GM19328 (cell line): ENCODE measurements around the gene ITFG1.

Source experiments
- ATAC-seq: cut with Tn5 transposase; IDR thresholded peaks from one replicate; pipeline ENCODE4 v1.9.1; 2021; ENCODE audit warnings: mild to moderate bottlenecking, moderate library complexity; ENCODE audit not compliant: unreplicated experiment

Gene ITFG1

DNA sequence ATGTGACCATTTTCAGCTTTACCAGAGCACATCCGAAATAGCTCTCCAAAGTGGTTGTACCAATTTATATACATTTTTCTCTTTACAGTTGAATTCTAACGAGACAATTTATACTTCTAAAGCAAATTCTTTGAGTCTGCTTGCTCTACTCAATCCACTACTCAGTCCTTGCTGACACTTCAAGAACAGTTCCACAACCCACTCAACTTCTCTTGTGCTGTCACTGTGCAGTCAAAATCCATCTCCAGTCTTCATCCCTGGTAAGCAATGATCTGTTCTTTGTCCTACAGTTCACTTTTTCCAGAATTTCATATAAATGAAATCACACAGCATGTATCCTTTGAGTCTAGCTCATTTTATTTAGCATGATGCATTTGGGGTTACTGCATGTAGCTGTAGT, 347.7 kb downstream of the ITFG1 start:
- no peak for ATAC-seq

DNA sequence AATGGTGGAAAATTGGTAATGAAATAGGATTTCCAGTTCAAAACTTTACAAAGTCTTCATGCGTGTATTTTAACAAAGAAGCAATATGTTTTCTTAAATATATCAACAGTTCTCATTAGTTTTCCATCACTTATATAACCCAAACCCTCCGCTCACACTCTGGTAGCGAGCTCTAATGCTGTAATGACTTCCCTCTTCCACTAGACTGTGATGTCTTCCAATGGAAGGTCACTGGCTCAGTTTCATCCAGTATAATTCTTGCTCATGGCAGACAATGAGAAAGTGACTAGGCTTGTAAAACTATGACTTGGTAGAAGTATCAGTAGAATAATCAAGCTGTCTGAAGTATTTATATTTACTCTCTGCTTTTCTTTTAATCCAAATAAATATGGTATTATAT, 349.9 kb downstream of the ITFG1 start:
- no peak for ATAC-seq

DNA sequence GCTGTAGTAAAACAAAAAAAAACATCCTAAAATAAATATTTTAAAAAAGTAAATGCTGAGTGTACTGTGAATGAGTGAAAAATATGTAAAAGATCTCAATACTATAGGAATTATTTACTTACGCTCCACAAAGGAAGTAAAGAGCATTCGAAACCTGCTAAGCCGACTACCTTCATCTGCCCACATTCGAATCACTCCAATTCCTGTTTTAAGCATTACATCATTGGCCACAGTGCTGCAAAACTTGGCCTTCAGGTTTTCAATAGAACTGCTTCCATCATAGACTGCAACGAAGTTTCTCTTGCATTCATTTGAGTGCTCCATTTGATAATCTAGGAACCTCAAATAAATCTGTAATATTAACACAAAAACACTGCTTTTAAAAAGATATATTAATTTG, 351.5 kb downstream of the ITFG1 start:
- ATAC-seq, result no peak
